Measurements from ENCODE around the gene APP. TPM values are rescaled to one million over a fixed set of nuclear protein-coding genes. Genes with fewer than 3 reads are reported as not detected.
"Not testable (repeated sequence)": the region's sequence is repeated elsewhere in the genome, so short reads cannot be mapped to it uniquely, and the experiment has no call there.

Gene APP
- total RNA-seq, 3 donors from 2014 or later, result 270 to 546 (median 383) TPM

DNA sequence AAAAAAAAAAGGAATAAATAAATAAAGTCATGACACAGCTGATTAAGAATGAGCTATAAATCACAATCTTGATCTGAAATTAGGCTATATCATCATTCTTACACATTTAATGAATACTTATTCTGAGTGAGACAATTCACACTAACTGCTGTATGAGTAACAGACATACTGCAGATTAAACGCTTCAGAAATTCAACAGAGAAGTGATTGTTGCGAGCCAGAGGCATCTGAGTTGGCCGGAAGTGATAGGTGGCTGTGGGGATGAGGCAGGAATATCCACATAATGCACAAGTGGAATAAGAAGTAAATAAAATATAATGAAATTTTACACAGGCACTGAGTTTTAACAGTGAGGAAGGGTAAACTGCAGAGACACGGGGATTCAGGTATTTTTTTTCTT lies 142.4 kb downstream of the APP start:
- Histone ChIP-seq H3K27me3 (no peaks in the 10 kb centered on the region), H3K4me1 (no peaks in the 10 kb centered on the region), H3K27ac (no peak overlapping the region), H3K9me3 (no peaks in the 10 kb centered on the region), H3K4me3 (no peak overlapping the region), H3K36me3 (no peaks in the 10 kb centered on the region)
- TF ChIP-seq, protein P1, sequence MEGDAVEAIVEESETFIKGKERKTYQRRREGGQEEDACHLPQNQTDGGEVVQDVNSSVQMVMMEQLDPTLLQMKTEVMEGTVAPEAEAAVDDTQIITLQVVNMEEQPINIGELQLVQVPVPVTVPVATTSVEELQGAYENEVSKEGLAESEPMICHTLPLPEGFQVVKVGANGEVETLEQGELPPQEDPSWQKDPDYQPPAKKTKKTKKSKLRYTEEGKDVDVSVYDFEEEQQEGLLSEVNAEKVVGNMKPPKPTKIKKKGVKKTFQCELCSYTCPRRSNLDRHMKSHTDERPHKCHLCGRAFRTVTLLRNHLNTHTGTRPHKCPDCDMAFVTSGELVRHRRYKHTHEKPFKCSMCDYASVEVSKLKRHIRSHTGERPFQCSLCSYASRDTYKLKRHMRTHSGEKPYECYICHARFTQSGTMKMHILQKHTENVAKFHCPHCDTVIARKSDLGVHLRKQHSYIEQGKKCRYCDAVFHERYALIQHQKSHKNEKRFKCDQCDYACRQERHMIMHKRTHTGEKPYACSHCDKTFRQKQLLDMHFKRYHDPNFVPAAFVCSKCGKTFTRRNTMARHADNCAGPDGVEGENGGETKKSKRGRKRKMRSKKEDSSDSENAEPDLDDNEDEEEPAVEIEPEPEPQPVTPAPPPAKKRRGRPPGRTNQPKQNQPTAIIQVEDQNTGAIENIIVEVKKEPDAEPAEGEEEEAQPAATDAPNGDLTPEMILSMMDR (IDR thresholded peaks at IDR 0.05), result no peak
- no peak for TF ChIP-seq POLR2AphosphoS5 (IDR thresholded peaks at IDR 0.05)
- no peak for TF ChIP-seq POLR2A (IDR thresholded peaks at IDR 0.05)
- no peak for DNase-seq (ENCODE audit: low spot score in 2 of 2)
- intact Hi-C loops (cut with DNase I; ENCODE audit: low total_unique reads), result no loop called here

- TF ChIP-seq, protein P1 (IDR thresholded peaks at IDR 0.05), result no peak
- TF ChIP-seq POLR2A (IDR thresholded peaks at IDR 0.05) (no peak), POLR2AphosphoS5 (IDR thresholded peaks at IDR 0.05) (no peak)
- intact Hi-C loops (cut with DNase I; ENCODE audit: low total_unique reads), result no loop called here
- H3K36me3 ChIP-seq, result no peaks in the 10 kb centered on the region
- H3K27ac ChIP-seq, result no peak overlapping the region
- no peaks in the 10 kb centered on the region for H3K4me1 ChIP-seq
- DNase-seq (ENCODE audit: low spot score in 2 of 2), result no peak
- no peaks in the 10 kb centered on the region for H3K27me3 ChIP-seq
- no peaks in the 10 kb centered on the region for H3K9me3 ChIP-seq
- H3K4me3 ChIP-seq, result no peak overlapping the region
These were observed 142.9 kb downstream of the APP start for GRCh38 chr21:26027696-26028095.

GRCh38 chr21:26025536-26026512 lies 144.7 kb downstream of the APP start:
- DNase-seq (ENCODE audit: low spot score in 2 of 2), result no peak
- Histone ChIP-seq H3K27ac (no peak overlapping the region), H3K4me1 (no peaks in the 10 kb centered on the region), H3K9me3 (no peaks in the 10 kb centered on the region), H3K36me3 (no peaks in the 10 kb centered on the region), H3K4me3 (no peak overlapping the region), H3K27me3 (no peaks in the 10 kb centered on the region)
- no peak for TF ChIP-seq POLR2AphosphoS5 (IDR thresholded peaks at IDR 0.05)
- TF ChIP-seq, protein P1 (IDR thresholded peaks at IDR 0.05), result no peak
- TF ChIP-seq POLR2A (IDR thresholded peaks at IDR 0.05), result no peak
- intact Hi-C loops (cut with DNase I; ENCODE audit: low total_unique reads), result no loop called here

GRCh38 chr21:26023406-26023805 lies 147.2 kb downstream of the APP start:
- H3K27me3 ChIP-seq; H3K9me3 ChIP-seq; H3K27ac ChIP-seq; H3K4me1 ChIP-seq; intact Hi-C loops (cut with DNase I; ENCODE audit: low total_unique reads); H3K36me3 ChIP-seq; H3K4me3 ChIP-seq; DNase-seq (ENCODE audit: low spot score in 2 of 2): not testable (repeated sequence)

DNA sequence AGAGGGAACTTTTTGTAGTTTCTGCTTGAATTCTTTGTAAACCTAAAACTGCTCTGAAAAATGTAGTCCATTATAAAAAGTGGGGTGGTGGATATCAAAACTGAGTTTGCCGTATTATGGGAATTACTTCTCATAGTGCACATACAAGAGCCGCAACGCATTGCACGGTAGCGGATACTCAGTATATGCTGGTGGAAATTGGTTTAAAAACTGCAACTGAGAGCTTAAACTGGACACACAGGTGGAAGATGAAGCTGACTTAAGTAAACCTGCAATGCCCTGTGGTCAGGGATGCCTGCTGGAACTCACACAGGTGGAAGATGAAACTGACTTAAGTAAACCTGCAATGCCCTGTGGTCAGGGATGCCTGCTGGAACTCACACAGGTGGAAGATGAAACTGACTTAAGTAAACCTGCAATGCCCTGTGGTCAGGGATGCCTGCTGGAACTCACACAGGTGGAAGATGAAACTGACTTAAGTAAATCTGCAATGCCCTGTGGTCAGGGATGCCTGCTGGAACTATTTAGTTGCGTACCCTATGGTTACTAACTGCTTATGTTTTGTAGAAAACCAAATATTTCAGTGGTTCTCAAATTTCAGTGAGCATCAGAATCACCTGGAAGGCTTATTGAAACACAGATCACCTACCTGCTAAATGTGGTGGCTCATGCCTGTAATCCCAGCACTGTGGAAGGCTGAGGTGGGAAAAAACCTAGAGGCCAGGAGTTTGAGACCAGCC lies 147.8 kb downstream of the APP start:
- intact Hi-C loops (cut with DNase I; ENCODE audit: low total_unique reads); DNase-seq (ENCODE audit: low spot score in 2 of 2); H3K4me3 ChIP-seq; H3K27ac ChIP-seq; H3K36me3 ChIP-seq; H3K9me3 ChIP-seq; H3K4me1 ChIP-seq; H3K27me3 ChIP-seq: not testable (repeated sequence)

GRCh38 chr21:26020510-26020909 lies 150.1 kb downstream of the APP start:
- H3K4me1 ChIP-seq, result no peaks in the 10 kb centered on the region
- TF ChIP-seq POLR2A (IDR thresholded peaks at IDR 0.05) (no peak), POLR2AphosphoS5 (IDR thresholded peaks at IDR 0.05) (no peak)
- TF ChIP-seq, protein P1 (IDR thresholded peaks at IDR 0.05), result no peak

More at GRCh38 chr21:26020510-26020909, 150.1 kb downstream of the APP start:
- H3K4me3 ChIP-seq, result no peak overlapping the region
- no peak overlapping the region for H3K27ac ChIP-seq
- DNase-seq (ENCODE audit: low spot score in 2 of 2), result no peak
- no peaks in the 10 kb centered on the region for H3K36me3 ChIP-seq
- no peaks in the 10 kb centered on the region for H3K9me3 ChIP-seq
- intact Hi-C loops (cut with DNase I; ENCODE audit: low total_unique reads), result no loop called here
- H3K27me3 ChIP-seq, result no peaks in the 10 kb centered on the region

All from breast epithelium (tissue), 4 donors.